Measurements from ENCODE around the gene PPP5C.

The PPP5C gene

DNA sequence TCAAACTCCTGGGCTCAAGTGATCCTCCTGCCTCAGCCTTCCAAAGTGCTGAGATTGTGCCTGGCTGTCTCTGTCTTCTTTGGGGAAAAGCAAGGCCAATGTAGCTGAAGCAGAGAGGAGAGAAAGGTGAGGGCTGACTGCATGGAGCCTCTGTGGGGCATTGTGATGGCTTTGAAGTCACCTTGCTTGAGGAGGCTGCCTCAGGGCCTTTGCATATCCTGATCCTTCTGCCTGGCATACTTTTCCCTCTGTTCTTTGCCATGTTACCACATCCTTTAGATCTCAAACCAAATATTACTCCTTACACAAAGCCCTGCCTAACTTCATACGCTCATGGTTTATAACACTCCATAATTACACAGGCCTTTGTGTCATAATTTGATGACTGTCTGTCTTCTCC, 9.4 kb upstream of the PPP5C start:
- DNase-seq: no peak

DNA sequence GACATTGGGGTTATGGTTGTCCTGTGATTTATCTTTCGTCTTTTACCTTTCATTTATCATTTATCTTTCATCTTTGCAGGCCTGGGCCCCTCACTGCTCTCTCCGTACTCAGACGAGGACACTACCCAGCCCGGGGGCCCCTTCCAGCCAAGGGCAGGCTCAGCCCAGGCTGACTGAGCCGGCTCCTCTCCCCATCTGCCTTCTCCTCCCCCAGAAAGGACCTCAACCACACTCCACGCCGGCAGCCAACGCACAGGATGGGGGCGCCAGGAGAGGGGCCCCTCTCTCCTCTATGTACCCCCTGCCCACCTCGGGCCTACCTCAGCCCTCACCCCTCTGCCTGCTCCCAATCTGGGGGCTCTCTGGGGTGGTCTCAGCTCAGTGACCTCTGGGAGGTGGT, 7.4 kb upstream of the PPP5C start:
- DNase-seq: no peak

DNA sequence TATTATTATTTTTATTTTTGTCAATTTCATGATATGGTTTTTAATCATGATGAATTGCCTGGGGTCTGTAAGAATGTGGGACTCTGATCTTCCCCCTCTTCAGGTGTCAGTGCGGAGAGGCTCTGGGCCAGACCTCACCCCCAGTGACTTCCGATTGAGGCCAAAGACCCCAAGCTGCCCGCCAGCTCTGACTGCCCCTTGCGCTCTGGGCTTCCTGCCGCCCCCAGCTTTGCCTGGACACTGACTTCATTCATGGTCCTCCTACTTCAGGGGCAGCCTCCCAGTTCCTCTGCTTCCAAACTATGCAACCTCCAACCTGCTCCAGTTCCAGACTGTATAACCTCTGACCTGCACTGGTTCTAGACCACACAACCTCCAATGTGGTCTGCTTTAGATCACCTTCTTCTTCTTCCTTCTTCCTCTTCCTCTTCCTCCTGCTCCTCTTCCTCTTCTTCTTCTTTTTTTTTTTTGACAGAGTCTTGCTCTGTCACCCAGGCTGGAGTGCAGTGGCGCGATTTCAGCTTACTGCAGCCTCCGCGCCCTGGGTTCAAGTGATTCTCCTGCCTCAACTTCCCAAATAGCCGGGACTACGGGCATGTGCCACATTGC, 6.7 kb upstream of the PPP5C start:
- DNase-seq: no peak

DNA sequence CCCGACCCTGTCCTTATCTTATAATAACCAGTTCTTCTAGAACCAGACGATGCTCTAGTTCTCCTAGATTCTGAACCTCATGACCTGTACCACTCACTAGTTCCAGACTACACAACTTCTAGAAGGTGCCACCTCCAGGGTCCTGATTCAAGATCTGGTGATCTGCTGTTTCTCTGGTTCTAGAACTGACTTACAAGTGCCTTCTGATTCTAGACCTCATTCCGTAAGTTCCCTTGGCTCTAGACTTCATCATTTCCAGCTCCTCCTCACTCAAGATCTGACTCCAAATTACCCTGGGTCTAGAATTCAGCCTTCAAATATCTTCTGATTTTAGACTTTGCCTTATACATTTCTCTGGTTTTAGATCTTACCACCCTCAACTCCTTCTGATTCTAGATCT, 5.0 kb upstream of the PPP5C start:
- no peak for DNase-seq

DNA sequence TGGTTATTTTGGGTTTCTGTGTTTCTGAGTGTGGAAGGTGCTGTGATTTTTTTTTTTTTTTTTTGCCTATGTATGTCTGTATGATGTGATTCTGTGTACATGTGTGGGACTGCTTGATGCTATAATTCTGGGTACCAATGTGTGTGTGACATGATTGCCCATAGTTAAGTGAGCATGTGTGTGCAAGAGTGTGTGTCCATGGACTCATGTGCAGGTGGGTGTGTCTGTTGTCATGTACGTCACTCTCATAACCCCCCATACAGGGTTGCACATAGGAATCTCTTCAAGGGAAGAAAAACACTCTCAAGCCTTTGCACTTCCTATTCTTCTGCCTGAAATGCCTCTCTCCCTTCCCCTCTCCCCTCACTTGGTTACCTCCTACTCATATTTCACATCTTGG, 2.5 kb upstream of the PPP5C start:
- DNase-seq: no peak

DNA sequence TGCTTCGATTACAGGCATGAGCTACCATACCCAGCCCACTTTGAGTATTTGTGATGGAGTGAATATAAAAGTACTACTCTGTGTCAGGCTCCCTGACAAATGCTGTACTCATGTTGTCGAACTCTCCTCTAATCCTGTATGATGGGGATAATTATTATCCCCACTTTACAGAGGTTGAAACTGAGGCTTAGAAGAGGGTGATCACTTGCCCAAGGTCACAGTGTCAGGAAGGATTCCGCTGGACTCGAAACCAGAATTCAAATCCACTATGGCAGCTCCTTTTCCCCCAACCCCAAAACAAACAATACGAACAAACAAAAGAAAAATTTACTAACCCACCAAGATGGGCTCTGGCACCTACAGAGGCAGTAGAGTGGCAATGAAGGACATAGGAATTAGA, 1.7 kb upstream of the PPP5C start:
- no peak for DNase-seq

DNA sequence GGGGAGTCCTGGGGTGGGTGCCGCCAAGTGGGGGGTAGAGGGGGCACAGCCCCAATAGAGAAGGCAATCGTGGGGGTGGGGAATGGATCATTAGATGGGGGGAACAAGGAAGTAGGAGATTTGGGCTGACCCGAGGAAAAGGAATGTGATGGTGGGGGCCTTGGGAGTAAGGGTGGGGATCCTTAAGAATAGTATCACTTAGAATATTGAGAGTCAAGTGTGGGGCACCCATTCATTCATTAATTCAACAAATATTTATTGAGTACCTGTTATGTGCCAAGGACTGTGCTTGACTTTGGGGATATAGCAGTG, 641 bp downstream of the PPP5C start:
- DNase-seq: no peak

DNA sequence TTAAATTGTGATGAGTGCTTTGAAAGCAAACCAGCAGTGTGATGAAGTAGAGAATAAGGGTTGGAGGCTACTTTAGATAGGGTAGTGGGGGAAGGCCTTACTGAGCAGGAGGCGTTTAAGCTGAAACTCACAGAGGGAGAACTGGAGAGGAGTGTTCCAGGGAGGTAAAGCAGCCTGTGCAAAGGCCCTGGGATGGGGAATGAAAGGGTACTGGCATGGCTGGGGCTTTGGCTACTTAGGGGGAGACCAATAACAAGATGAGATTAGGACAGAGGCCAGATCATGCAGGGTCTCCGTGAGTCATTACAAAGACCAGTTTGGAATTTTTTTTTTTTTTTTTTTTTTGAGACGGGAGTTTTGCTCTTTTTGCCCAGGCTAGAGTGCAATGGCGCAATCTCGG, 1.1 kb downstream of the PPP5C start:
- no peak for DNase-seq

DNA sequence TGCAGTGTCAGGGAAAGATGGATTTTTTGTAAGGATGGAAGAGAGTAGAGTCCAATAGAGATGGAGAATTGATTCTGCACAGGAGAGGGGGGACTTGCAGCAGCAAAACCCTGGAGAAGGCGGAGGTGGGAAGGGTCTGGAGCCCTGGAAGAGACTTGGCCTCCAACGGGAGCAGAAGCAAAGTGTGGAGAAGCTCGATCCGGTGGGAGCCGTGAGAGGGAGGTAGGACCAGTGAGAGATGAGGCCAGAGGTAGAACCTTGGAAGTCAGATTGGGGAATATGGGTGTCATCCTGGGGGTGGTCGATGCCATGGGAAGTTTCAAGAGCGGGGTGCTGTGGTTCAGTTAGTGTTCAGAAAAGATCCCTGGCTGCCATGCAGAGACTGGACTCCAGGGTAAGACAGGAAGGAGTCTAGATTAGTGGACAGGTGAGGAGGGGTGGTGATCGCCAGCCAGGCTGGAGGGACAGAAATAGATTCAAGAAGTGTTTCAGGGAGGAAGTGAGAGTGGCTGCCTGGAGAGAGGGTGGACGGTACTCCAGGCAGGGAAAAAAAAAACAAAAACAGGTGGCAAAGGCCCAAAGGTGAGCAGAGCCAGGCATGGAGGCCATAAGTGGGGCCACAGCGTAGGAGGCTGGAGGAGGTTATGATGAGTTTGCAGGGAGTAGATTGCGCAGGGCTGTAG, 2.6 kb downstream of the PPP5C start:
- no peak for DNase-seq

DNA sequence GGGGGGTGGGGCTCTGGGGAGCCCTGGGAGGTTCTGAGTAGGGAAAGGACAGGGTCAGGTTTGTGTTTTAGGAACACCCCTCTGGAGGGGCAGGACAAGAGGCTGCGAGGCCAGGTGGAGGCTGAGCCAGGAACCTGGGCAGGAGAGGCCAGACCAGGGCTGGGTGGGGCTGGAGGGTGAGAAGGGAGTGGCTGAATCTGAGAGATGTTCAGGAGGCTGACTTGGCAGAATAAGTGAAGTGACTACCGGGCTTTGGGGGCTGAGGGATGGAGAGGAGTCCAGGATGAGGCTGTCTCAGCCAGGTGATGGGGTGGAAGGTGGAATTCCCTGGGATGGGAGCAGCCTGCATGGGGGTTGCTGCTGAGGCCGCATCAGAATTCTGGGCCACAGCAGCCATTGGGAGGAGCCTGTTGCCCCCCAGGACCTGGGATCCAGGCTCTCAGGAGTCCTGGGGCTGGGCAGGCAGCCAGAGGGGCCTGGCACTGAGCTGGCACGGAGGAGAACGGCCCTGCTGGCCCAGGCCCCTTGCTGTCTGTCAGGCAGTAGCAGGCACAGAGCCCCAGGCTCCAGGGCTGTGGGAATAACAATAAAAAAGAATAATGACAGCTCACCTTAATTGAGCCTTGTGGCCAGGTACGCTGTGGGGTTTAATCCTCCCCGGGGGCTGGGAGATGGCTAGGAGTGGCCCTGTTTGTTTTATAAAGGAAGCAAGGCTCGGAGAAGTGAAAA, 3.3 kb downstream of the PPP5C start:
- DNase-seq: no peak

DNA sequence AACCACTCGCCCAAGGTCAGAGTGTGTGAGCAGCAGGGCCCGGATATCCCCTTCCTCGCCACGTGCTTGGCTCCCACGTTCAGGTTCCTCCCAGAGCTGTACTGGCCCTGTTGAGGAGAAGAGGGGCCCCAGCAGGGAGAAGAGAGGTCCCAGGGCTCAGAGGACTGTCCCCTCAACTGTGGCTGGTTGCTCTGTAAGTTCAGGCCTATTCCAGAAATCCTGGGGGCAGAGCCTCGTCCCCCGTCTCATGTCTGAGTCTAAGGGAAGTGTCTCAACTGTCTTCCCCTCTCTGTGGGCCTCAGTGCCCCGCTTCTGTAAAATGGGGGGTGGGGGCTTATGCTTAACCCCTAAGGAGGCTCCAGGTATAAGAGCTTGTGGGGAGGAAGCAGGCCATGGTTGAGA, 3.9 kb downstream of the PPP5C start:
- DNase-seq: no peak

DNA sequence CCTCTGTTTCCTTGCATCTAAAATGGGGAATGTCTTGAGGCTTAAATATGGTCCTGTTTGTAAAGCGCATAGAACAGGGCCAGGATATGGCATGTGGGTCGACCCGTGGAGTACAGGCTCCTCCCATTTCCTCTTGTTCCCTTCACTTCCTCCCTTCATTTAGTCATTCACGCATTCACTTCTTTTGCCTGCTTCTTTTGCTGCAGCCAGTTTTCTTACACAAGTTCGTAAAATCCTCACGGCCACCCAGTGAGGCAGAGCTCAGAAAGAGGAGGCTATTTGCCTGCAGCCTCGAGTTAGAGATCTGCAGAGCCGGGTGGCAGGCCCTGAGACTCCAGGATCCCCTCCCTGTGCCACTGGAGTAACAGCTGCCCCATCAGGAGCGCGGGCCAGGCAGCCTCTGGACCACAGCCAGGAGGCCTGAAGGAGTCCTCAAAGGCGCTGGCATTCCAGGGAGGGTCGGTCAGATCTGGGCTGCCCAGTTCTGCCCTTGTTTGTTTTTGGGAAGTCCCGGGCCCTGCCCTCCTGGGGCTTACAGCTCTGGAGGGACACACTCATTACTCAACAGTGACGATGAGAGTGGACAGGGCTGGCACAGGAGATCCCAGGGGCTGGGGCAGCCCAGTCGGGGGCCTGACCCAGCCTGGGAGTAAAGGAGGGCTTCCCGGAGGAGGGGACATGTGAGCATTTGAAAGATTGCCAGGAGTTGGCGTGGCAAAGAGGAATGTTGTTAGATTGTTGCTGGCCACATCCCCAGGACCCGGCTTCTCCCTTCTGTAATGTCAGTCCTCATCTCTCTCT, 4.6 kb downstream of the PPP5C start:
- no peak for DNase-seq

DNA sequence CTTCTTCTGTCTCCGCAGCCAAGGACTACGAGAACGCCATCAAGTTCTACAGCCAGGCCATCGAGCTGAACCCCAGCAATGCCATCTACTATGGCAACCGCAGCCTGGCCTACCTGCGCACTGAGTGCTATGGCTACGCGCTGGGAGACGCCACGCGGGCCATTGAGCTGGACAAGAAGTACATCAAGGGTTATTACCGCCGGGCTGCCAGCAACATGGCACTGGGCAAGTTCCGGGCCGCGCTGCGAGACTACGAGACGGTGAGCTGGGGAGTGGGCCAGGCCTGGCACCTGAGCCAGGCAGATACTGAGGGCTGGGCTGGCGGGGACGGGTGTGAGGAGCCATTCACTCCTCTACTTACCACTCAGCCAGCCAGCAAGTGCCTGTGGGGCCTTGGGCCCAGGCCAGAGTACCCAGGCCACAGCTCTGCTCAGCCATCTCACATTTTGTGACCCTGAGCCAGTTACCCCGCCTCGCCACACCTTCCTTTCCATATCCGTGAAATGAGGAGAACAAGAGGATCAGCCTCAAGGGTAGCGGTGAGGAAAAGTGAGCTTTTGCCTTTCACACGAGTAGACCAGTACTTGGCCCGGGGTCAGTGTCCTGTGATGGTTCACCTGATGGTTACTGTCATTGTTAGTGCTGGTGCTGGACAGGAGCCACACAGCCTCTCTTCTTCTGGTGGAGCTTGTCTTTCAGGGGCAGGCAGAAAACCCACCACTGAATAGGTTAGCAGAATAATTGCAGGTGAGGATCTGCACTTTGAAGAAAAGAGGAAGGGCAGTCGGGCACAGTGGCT, 7.0 kb downstream of the PPP5C start:
- DNase-seq: no peak

DNA sequence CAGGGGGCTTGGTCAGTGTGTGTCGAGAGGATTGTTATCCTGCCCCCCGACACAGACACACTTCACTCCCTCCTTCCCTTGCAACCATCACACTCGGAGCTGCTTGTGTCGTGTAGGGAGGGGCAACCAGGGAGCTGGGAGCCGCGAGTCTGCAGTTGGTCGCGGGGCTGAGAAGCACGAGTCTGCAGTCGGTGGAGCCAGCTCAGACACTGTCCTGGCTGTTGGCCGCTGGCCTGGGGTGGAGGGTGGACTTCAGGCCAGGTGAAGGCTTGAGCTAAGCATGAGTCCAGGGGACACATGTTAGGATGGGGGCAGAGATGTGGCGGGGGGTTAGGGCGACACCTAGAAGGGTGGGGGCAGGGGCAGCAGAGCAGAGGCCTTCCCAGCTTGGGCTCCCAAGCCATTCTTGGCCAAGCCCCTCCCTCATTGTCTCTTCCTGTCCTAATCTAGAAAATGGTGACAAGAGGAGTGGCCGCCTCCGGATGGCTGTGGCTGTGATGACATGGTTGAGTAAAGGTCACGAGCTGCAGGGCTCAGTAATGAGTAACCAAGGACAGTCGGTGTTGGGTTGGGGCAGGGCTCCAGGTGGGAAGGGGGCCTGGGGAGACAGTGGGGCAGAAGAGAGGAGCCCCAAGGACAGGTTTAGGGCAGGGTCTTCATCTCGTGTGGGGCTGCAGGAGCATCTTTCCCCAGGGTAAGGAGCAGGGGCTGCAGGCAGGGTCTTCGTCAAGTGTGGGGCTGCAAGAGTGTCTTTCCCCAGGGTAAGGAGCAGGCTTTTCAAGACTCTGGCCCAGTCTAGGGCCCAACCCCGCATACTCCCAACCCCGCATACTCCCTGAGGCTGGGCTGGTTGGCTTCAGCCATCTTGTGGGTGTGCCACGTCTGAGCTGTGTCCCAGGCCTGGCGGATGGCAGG, 8.6 kb downstream of the PPP5C start:
- DNase-seq: no peak

DNA sequence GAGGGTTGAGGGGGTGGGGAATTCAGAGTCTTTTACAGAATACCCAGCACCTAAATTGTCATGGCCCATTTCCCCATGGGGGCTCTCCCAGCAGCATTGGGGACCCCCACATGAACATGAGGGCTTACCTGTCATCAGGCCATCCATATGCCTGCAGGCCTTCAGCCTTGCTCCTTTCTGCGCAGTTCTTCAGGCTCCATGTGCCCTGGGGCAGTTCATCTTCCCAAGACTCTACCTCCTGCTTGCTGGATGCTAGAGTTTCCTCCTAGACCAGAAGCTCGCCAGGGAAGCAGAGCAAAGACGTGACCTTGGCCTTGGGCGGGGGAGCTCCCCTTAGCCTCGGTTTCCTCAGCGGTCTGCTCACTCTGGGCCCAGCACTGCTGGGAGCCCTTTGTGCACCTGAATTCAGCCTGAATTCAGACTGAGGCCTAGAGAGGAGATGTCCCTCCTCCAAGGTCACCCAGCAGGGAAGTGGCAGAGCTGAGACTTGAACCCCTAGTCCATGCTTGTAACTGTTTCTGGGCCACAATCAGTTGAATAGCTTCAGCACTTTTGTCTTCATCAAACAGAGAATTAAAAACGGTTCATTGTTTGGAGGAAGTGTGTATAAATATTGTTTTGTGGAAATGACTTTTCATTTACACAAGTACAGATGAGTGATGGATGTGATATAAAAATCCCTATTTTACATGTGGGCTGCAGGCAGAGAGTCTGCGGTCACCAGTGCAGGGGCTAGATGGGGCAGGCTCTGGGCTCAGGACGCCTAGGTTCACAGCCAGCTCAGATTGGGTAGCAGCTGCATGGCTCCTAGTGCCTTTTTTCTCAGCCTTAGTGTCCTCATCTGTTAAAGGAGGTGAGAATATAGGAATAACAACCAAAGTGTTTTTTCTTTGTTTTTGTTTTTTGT, 9.5 kb downstream of the PPP5C start:
- no peak for DNase-seq

DNA sequence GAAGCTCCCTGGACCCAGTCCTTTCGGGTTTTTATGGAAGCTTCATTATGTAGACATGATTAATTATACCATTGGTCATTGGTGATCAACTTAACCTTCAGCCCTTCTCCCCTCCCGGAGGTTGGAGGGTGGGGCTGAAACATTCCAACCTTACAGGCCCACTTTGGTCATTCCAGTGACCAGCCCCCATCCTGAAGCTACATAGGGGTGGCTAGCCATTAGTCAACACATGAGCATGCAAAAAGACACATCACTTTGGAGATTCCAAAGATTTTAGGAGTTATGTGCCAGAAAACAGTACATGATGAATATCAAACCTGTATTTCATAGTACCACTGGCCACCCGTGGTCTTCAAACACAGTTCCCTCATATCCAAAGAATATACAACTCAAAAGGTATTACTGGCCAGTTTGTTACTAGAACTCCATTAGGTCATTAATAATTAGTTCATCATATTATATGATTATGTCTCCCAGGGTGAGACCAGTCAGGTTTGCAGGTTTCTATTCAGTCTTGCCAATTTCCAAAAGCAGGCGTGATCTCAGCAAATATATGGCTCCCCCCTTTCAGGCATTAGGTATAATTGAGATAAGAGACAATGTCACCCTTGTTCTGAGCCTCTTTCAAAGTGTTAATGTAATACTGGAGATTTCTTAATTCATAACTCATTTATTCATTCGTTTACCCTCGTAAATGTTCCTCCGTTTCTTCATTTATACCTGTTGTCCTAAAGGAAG, 11.1 kb downstream of the PPP5C start:
- no peak for DNase-seq

DNA sequence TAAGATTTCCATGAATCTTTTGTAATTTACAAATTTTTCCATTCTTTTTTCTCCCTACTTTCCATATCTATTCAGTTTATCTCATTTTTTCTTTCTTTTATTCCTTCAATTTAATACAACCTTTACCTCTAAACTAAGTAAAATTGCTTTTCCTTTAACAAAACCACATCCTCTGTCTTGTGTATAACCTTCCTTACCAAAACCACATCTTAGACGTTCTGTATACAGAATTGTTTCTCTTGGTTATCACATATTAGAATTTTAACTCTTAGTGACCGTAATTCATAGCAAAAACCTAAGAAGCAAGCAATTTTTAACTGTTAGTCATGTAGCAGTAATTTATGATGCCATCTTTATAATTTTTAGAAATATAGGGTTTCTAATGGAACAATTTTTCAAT, 15.0 kb downstream of the PPP5C start:
- DNase-seq: no peak

DNA sequence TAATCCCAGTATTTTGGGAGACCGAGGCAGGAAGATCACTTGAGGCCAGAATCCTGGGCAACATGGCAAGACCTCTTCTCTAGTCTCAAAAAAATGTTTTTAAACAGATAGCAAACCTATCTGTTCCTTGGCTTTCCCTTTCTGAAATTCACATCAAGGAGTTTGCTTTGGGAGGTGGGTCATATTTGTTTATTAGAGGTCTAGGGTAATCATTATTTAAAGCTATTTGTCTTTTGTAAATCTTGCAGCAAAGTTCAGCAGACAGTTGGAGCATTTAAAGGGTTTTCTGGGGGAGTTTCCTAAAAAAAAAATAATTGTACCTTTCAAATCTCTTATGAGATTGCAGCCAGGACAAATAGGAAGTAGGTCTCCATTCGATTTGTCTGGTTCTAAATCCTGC, 17.5 kb downstream of the PPP5C start:
- no peak for DNase-seq

DNA sequence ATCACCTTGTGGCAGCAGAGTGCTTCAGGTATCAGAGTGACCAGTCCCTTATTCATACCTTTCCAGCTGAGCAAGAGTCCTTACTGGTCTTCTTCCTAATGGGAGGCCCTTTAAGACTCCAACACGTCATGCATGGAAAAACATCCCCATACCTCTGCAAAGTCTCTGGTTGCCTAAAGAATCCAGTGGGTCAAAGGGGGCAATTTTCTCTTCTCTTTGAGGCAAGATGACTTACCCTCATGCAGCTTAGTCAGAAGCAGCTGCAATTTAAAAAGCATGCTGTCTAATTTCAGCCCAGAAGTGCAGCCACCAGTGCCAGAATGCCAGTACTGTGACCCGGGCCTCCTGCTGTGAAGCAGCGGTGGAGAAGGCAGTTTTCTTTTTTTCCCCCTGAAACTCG, 18.7 kb downstream of the PPP5C start:
- no peak for DNase-seq

Data from cerebellar nuclear complex (tissue), 1 donor.